ENCODE results near the gene PPP1R18.
"Not testable (repeated sequence)": the region's sequence is repeated elsewhere in the genome, so short reads cannot be mapped to it uniquely, and the experiment has no call there.

PPP1R18 gene

DNA sequence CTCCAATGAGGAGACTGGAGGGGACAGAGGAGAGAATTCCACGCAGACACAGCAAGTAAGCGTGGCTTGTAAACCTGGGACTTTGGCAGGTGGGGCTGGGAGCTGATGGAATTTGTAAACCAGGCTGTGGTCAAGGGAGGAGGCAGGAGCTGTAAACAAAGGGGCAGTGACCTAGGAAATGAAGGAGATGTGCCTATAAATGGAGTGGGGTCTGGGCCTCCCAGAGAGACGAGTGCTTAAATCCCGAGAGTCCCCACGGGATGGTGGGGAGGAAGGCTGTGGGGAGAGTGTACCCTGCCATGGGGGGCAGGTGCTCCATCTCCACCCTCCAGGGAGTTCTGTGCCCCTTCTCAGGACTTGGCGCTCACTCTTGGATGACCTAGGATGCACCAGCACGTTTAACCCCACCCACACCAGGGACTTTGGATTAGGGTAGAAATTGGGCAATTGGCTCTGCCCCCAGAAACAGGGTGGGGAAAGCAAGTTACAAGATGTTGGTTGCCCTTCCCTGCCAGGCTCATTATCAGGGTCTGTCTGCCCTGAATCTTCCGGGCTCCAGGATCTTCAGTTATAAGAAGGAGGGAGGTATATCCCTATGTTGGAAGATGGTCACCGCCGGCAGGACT is 9.7 kb downstream of the PPP1R18 start:
- no peaks in the 10 kb centered on the region for H3K9me3 Mint-ChIP-seq
- peaks cover 31 to 58% of the 10 kb centered on the region in 2 donors for H3K4me1 Mint-ChIP-seq
- peaks cover 32 to 40% of the 10 kb centered on the region in 2 donors for H3K36me3 Mint-ChIP-seq
- no peak overlapping the region for H3K4me3 Mint-ChIP-seq
- peak overlapping the region; percentile 43 for H3K27ac Mint-ChIP-seq
- ATAC-seq (replicated peaks): no peak
- H3K27me3 Mint-ChIP-seq: no peaks in the 10 kb centered on the region
- DNase-seq: no peak

GRCh38 chr6:30672445-30673253 is 13.8 kb downstream of the PPP1R18 start, which contains the start of gene DHX16:
Gene DHX16 (minus strand): TSS chr6:30673006. CDS start chr6:30672841, 165 bp downstream.
- H3K36me3 Mint-ChIP-seq: peaks cover 23 to 31% of the 10 kb centered on the region in 2 donors
- ATAC-seq (replicated peaks): peak; percentile 86

DNA sequence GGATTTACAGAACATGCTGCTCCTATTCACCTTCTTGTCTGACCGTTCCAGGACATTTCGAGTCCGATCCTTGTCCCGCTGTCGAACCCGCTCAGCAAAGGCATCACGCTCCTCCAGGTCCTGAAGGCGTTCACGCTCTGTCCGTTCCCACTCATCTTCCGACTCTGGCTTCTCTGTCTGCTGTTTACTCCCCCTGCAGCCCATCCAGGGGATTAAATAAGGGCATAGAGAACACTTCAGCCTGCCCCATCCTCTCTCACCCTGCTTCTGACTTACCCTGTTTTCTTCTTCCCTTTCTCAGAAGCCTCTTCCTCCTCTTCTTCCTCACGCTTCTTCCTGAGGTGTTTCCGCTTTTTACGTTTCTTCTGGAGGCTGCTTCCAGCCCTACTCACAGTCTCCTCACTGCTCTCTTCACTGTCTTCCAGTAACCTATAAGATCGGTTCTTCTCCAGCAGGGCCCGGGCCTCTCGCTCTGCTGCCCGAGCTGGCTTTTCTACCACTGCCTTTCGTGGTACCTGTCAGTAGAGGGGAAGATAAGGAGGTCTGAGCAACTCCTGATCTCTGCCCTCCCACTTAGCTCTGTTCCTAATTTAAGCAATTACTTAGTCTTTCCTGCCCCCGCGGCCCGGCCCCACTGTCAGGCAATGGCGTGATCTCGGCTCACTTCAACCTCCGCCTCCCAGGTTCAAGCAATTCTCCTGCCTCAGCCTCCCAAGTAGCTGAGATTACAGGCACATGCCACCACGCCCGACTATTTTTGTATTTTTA is 15.5 kb downstream of the PPP1R18 start:
- peak overlapping the region; percentile 86 to 91 for H3K4me3 Mint-ChIP-seq
- no peak for ATAC-seq (replicated peaks)

More at GRCh38 chr6:30672445-30673253, 13.8 kb downstream of the PPP1R18 start, which contains the start of gene DHX16:
- Mint-ChIP-seq H3K4me3 (peak within 1 kb of the TSS; percentile 86 to 91), H3K27ac (peak within 1 kb of the TSS; percentile 52), H3K9me3 (no peaks in the 10 kb centered on the region), H3K4me1 (peaks cover 25 to 36% of the 10 kb centered on the region in 2 donors), H3K27me3 (no peaks in the 10 kb centered on the region)
- peak; percentile 90 for DNase-seq

GRCh38 chr6:30666300-30666699 is 20.1 kb downstream of the PPP1R18 start:
- ATAC-seq (replicated peaks): peak; percentile 45 to 69
- H3K27me3 Mint-ChIP-seq, H3K9me3 Mint-ChIP-seq, H3K4me3 Mint-ChIP-seq, DNase-seq: not testable (repeated sequence)
- Mint-ChIP-seq H3K36me3 (peaks cover 44 to 60% of the 10 kb centered on the region in 2 donors), H3K27ac (peak overlapping the region; percentile 47), H3K4me1 (peaks cover 11 to 12% of the 10 kb centered on the region in 2 donors)

More for the DNA sequence above, 15.5 kb downstream of the PPP1R18 start:
- Mint-ChIP-seq H3K27ac (peak overlapping the region; percentile 1), H3K4me1 (peaks cover 21 to 30% of the 10 kb centered on the region in 2 donors), H3K36me3 (peaks cover 17 to 26% of the 10 kb centered on the region in 2 donors), H3K9me3 (no peaks in the 10 kb centered on the region), H3K27me3 (no peaks in the 10 kb centered on the region)
- no peak for DNase-seq

DNA sequence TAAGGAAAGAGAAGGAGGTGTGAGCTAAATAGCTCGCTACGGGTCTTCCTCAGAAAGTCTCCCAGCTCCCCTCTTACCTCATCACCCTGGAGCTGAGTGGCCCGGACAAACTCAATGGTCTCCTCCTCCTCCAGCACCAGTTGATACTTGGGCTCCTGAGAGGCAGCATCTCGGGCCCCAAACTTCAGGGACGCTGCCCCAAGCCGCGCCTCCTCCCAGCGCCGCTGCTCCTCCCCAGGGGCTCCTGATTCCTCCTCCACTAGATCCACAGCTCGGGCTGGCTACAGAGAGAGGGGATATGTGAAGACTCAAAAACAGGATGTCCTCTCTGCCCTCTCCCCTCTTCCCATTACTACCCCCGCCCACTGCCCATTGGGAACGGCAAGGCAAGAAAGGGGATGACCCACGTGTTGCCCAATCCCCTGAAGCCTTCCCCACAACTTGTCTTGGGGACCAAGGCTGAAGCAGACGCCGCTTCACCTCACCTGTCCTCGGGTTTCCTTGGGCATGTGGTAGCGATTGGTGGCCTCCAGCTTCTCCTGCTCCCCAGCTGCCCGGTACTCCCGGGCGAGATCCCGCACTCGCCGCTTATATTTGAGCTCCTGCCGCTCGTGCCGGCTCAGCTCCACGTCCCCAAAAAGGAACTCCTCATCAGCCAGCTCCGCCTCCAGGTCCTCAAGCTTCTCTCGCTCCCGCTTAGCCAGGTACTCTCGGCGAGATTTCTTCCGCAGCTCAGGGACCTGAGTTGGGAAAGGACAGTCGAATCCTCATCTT is 21.3 kb downstream of the PPP1R18 start:
- Mint-ChIP-seq H3K27me3 (no peaks in the 10 kb centered on the region), H3K9me3 (no peaks in the 10 kb centered on the region), H3K27ac (no peak overlapping the region), H3K4me3 (no peak overlapping the region), H3K4me1 (peaks cover 2 to 7% of the 10 kb centered on the region in 2 donors), H3K36me3 (peaks cover 43 to 52% of the 10 kb centered on the region in 2 donors)
- no peak for DNase-seq
- no peak for ATAC-seq (replicated peaks)

GRCh38 chr6:30657922-30658321 is 28.5 kb downstream of the PPP1R18 start:
- H3K27ac Mint-ChIP-seq: peak overlapping the region; percentile 67
- not testable (repeated sequence) for H3K4me1 Mint-ChIP-seq; H3K27me3 Mint-ChIP-seq; ATAC-seq (replicated peaks); H3K4me3 Mint-ChIP-seq; H3K9me3 Mint-ChIP-seq; DNase-seq
- H3K36me3 Mint-ChIP-seq: peaks cover 56 to 67% of the 10 kb centered on the region in 2 donors

DNA sequence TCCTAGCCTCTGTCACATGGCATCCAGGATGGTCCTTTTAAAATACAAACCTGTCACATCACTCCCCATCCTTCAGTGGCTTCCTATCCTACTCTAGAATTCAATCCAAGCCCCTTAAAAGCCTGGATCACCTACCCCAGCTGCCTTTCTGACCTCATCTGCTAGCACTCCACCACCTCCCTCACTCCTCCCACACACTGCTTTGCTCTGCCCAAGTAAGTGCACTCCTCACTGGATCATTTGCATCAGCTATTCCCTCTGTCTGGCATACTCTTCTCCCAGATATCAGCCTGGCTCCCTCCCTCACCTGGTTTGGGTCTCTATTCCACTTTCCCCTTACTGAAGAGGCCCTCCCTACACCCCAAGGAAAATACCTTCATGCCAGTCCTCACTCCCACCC is 29.0 kb downstream of the PPP1R18 start:
- no peak overlapping the region for H3K4me3 Mint-ChIP-seq
- no peaks in the 10 kb centered on the region for H3K9me3 Mint-ChIP-seq
- DNase-seq: no peak
- H3K36me3 Mint-ChIP-seq: peaks cover 57 to 67% of the 10 kb centered on the region in 2 donors
- no peaks in the 10 kb centered on the region for H3K4me1 Mint-ChIP-seq
- peak overlapping the region; percentile 67 for H3K27ac Mint-ChIP-seq
- no peaks in the 10 kb centered on the region for H3K27me3 Mint-ChIP-seq
- ATAC-seq (replicated peaks): no peak

GRCh38 chr6:30656513-30656912 is 29.9 kb downstream of the PPP1R18 start:
- Mint-ChIP-seq H3K9me3 (no peaks in the 10 kb centered on the region), H3K4me3 (no peak overlapping the region), H3K27me3 (no peaks in the 10 kb centered on the region), H3K27ac (no peak overlapping the region), H3K36me3 (peaks cover 55 to 66% of the 10 kb centered on the region in 2 donors), H3K4me1 (no peaks in the 10 kb centered on the region)
- DNase-seq: no peak
- no peak for ATAC-seq (replicated peaks)

DNA sequence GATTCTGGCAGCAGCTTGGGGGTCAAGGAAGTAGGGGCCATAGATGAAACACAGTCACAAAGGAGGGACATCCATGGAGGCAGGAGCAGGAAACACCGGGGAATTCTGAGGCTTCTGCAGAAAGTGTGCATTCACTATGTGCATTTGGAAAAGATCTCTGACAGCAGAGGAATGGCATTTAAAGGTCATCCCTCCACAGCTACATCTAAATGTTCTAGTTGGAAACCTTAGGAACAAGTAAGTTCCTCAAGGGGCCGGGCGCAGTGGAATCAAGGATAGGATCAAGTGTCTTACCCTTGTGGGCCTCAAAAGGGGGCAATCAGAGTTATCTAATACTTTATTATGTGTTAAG is 30.7 kb downstream of the PPP1R18 start:
- no peak for DNase-seq
- Mint-ChIP-seq H3K4me3 (no peak overlapping the region), H3K27me3 (no peaks in the 10 kb centered on the region), H3K27ac (no peak overlapping the region), H3K4me1 (peaks cover 5 to 8% of the 10 kb centered on the region in 2 donors), H3K36me3 (peaks cover 58 to 71% of the 10 kb centered on the region in 2 donors), H3K9me3 (no peaks in the 10 kb centered on the region)
- no peak for ATAC-seq (replicated peaks)

- Mint-ChIP-seq H3K36me3 (peaks cover 55 to 71% of the 10 kb centered on the region in 2 donors), H3K4me3 (no peak overlapping the region), H3K27me3 (no peaks in the 10 kb centered on the region), H3K4me1 (peaks cover 5 to 8% of the 10 kb centered on the region in 2 donors), H3K27ac (peak overlapping the region; percentile 76), H3K9me3 (no peaks in the 10 kb centered on the region)
- DNase-seq: no peak
- no peak for ATAC-seq (replicated peaks)
These were observed 31.4 kb downstream of the PPP1R18 start for GRCh38 chr6:30654798-30655742.

GRCh38 chr6:30651143-30651542 is 35.3 kb downstream of the PPP1R18 start:
- DNase-seq (no peak), ATAC-seq (replicated peaks) (peak; percentile 10 to 28)
- H3K9me3 Mint-ChIP-seq: no peaks in the 10 kb centered on the region
- peaks cover 17 to 25% of the 10 kb centered on the region in 2 donors for H3K4me1 Mint-ChIP-seq
- peak overlapping the region; percentile 84 for H3K27ac Mint-ChIP-seq
- H3K27me3 Mint-ChIP-seq: no peaks in the 10 kb centered on the region
- peaks cover 37 to 48% of the 10 kb centered on the region in 2 donors for H3K36me3 Mint-ChIP-seq
- H3K4me3 Mint-ChIP-seq: peak overlapping the region in 1 of 2 donors; percentile 63

- Mint-ChIP-seq H3K27me3 (no peaks in the 10 kb centered on the region), H3K27ac (peak overlapping the region; percentile 94), H3K4me1 (peaks cover 28 to 32% of the 10 kb centered on the region in 2 donors), H3K36me3 (peaks cover 29 to 54% of the 10 kb centered on the region in 2 donors), H3K4me3 (peak overlapping the region; percentile 90 to 92), H3K9me3 (no peaks in the 10 kb centered on the region)
- ATAC-seq (replicated peaks): peak; percentile 84 to 85
- DNase-seq: peak; percentile 72
These were observed 39.0 kb downstream of the PPP1R18 start for GRCh38 chr6:30647242-30648116.

Data from stimulated activated naive B cell treated with anti-CD40 and anti-IgM and Interleukin-4, amounts not matched to agents 10 μg/mL and 1 μg/mL and 100 μg/mL, for 72 hours (primary cell).